Right cardiac atrium (tissue), 5 donors: Measurements from ENCODE around the gene NKAPD1. TPM values are rescaled to one million over a fixed set of nuclear protein-coding genes. Genes with fewer than 3 reads are reported as not detected.
"Not testable (repeated sequence)": the region's sequence is repeated elsewhere in the genome, so short reads cannot be mapped to it uniquely, and the experiment has no call there.

Experiments used
- ATAC-seq, 2 donors: fragments of 200-7000 bp; cut with Tn5 transposase; one replicate each; pipeline versions ENCODE4 v1.8.0 to v1.9.1; 2020; ENCODE audit warnings: moderate library complexity in 2 of 2, mild to moderate bottlenecking in 1 of 2
- DNase-seq, 3 donors: peaks; one replicate each; pipeline ENCODE4 v3.0.0-alpha.2; 2020
- H3K27ac ChIP-seq: one replicate; pipeline ENCODE4 v1.5.1; 2013; ENCODE audit warnings: mild to moderate bottlenecking, low read length, control low read depth, moderate library complexity
- H3K27me3 ChIP-seq: one replicate; pipeline ENCODE4 v1.6.1; 2013; ENCODE audit not compliant: control insufficient read depth, insufficient read depth
- H3K4me1 ChIP-seq: one replicate; pipeline ENCODE4 v1.6.1; 2013; ENCODE audit warnings: low read length; ENCODE audit not compliant: control insufficient read depth, insufficient read depth
- H3K4me3 ChIP-seq: one replicate; pipeline ENCODE4 v1.5.1; 2013; ENCODE audit warnings: low read length, control low read depth
- H3K9me3 ChIP-seq: one replicate; pipeline ENCODE4 v1.6.1; 2013; ENCODE audit warnings: low read length; ENCODE audit not compliant: control insufficient read depth
- WGBS: extraction: QIAGEN DNeasy Blood & Tissue Kit; methylation state at CpG from one replicate; pipeline ENCODE4 v1.1.7; 2013; 5-methylcytosine and 5-hydroxymethylcytosine counted together
- intact Hi-C, 4 donors: fragments of 100-400 bp; cut with DNase I; formaldehyde crosslinking; loops; one replicate each; pipeline versions ENCODE4 v1.11.0 to v1.14.0; 2022 to 2023
- polyA plus RNA-seq: library from polyadenylated mRNA; stranded (reverse); fragments of 200-250 nt; gene quantifications from one replicate; pipeline ENCODE4 v1.2.3, GENCODE V29; 2013
- total RNA-seq, 4 donors: library from RNA; stranded (reverse); fragmentation: NEBNext Ultra II Directional; extraction: Animal tissue kit (Norgen Biotek cat#: 25700); gene quantifications; one replicate each; pipeline ENCODE4 v1.2.1, GENCODE V29; 2021
- donor health status: healthy with polysubstance abuse.
- donor health status: DM: no; HTN: yes; CAD: no.
- donor health status: DM: no; HTN: no; CAD: no.
- donor health status: DM: no; HTN: yes; CAD: no; lungs with severe emphysema.
- donor health status: DM: yes; HTN: yes; CAD: no.

NKAPD1 gene
- total and polyA plus RNA-seq, 5 donors = 5.0 to 9.8 (median 8.3) TPM

- intact Hi-C loops = no loop called here
Observed at GRCh38 chr11:112086422-112087191, 12.5 kb downstream of the NKAPD1 start, which contains the start of the genes SDHD and TIMM8B. Gene SDHD (plus strand): TSS chr11:112086873. CDS start chr11:112086908, 35 bp downstream. Gene TIMM8B (minus strand): TSS chr11:112086756. CDS start chr11:112086723, 33 bp downstream.

GRCh38 chr11:112087212-112087611, 13.1 kb downstream of the NKAPD1 start:
- H3K4me1 ChIP-seq = peaks cover 2% of the 10 kb centered on the region
- H3K4me3 ChIP-seq = peak overlapping the region; percentile 97
- 16% methylated on average over 10 of the region's 10 CpGs for WGBS
- peak; percentile 12 to 15 for ATAC-seq
- H3K9me3 ChIP-seq = no peaks in the 10 kb centered on the region
- intact Hi-C loops = no loop called here
- no peaks in the 10 kb centered on the region for H3K27me3 ChIP-seq
- peak overlapping the region; percentile 89 for H3K27ac ChIP-seq
- DNase-seq = no peak

More at GRCh38 chr11:112086422-112087191, 12.5 kb downstream of the NKAPD1 start, which contains the start of the genes SDHD and TIMM8B:
- Histone ChIP-seq H3K4me3 (peak within 1 kb of the TSS; percentile 97), H3K4me1 (peaks cover 2% of the 10 kb centered on the region), H3K27ac (peak within 1 kb of the TSS; percentile 89), H3K27me3 (no peaks in the 10 kb centered on the region), H3K9me3 (no peaks in the 10 kb centered on the region)
- WGBS = under 1% methylated on average over 45 of the region's 45 CpGs
- ATAC-seq = peak; percentile 96 to 98
- DNase-seq = peak; percentile 94 to 98 (median 96)

GRCh38 chr11:112095302-112095701, 21.2 kb downstream of the NKAPD1 start:
- H3K4me3 ChIP-seq, DNase-seq, H3K9me3 ChIP-seq, H3K27me3 ChIP-seq, H3K4me1 ChIP-seq, H3K27ac ChIP-seq, intact Hi-C loops, ATAC-seq: not testable (repeated sequence)
- WGBS = 97% methylated on average over 2 of the region's 2 CpGs

GRCh38 chr11:112096194-112096593, 22.1 kb downstream of the NKAPD1 start:
- ATAC-seq = no peak
- no peak overlapping the region for H3K27ac ChIP-seq
- no peaks in the 10 kb centered on the region for H3K4me1 ChIP-seq
- DNase-seq = no peak
- intact Hi-C loops = no loop called here
- H3K9me3 ChIP-seq = no peaks in the 10 kb centered on the region
- H3K27me3 ChIP-seq = no peaks in the 10 kb centered on the region
- no peak overlapping the region for H3K4me3 ChIP-seq

- WGBS = 89% methylated on average over 11 of the region's 11 CpGs
- Histone ChIP-seq H3K27me3 (no peaks in the 10 kb centered on the region), H3K4me3 (no peak overlapping the region), H3K27ac (no peak overlapping the region), H3K9me3 (no peaks in the 10 kb centered on the region), H3K4me1 (no peaks in the 10 kb centered on the region)
- no peak for ATAC-seq
- intact Hi-C loops = no loop called here
- no peak for DNase-seq
Observed at GRCh38 chr11:112097734-112098528, 23.8 kb downstream of the NKAPD1 start.

- intact Hi-C loops = no loop called here
- no peak for ATAC-seq
- H3K27ac ChIP-seq = no peak overlapping the region
- H3K4me1 ChIP-seq = no peaks in the 10 kb centered on the region
- no peak overlapping the region for H3K4me3 ChIP-seq
- no peak for DNase-seq
- no peaks in the 10 kb centered on the region for H3K9me3 ChIP-seq
- no peaks in the 10 kb centered on the region for H3K27me3 ChIP-seq
- WGBS = 41% methylated on average over 2 of the region's 2 CpGs
Observed at GRCh38 chr11:112100462-112100861, 26.4 kb downstream of the NKAPD1 start.

GRCh38 chr11:112103446-112103845, 29.3 kb downstream of the NKAPD1 start:
- intact Hi-C loops = no loop called here
- DNase-seq = no peak
- 89% methylated on average over 6 of the region's 6 CpGs for WGBS
- H3K27ac ChIP-seq = no peak overlapping the region
- no peaks in the 10 kb centered on the region for H3K27me3 ChIP-seq
- no peak for ATAC-seq
- no peak overlapping the region for H3K4me3 ChIP-seq
- H3K9me3 ChIP-seq = no peaks in the 10 kb centered on the region
- no peaks in the 10 kb centered on the region for H3K4me1 ChIP-seq

- H3K4me3 ChIP-seq = no peak overlapping the region
- intact Hi-C loops = no loop called here
- H3K27ac ChIP-seq = no peak overlapping the region
- ATAC-seq (no peak), DNase-seq (no peak)
- no peaks in the 10 kb centered on the region for H3K27me3 ChIP-seq
- H3K4me1 ChIP-seq = no peaks in the 10 kb centered on the region
- 95% methylated on average over 8 of the region's 8 CpGs for WGBS
- no peaks in the 10 kb centered on the region for H3K9me3 ChIP-seq
Observed at GRCh38 chr11:112106070-112106469, 32.0 kb downstream of the NKAPD1 start.

- 60% methylated on average over 6 of the region's 6 CpGs for WGBS
- ATAC-seq = peak; percentile 60 to 79
- intact Hi-C loops = loop anchor here in 3 of 4 donors (5.0 to 10.0 kb wide), 2 partner anchors 61 to 64 kb away; partner anchors contain the start of gene BCO2 (in 3 of the 3)
- Histone ChIP-seq H3K4me3 (no peak overlapping the region), H3K4me1 (peaks cover 1% of the 10 kb centered on the region), H3K9me3 (no peaks in the 10 kb centered on the region), H3K27me3 (no peaks in the 10 kb centered on the region), H3K27ac (no peak overlapping the region)
- no peak for DNase-seq
Observed at GRCh38 chr11:112113539-112114457, 39.7 kb downstream of the NKAPD1 start.

GRCh38 chr11:112114460-112114859, 40.4 kb downstream of the NKAPD1 start:
- H3K4me3 ChIP-seq = no peak overlapping the region
- H3K9me3 ChIP-seq = no peaks in the 10 kb centered on the region
- intact Hi-C loops = loop anchor here in 3 of 4 donors (5.0 to 10.0 kb wide), 2 partner anchors 60 to 63 kb away; partner anchors contain the start of gene BCO2 (in 3 of the 3)
- ATAC-seq (no peak), DNase-seq (no peak)
- 86% methylated on average over 2 of the region's 2 CpGs for WGBS
- no peaks in the 10 kb centered on the region for H3K27me3 ChIP-seq
- peaks cover 1% of the 10 kb centered on the region for H3K4me1 ChIP-seq
- no peak overlapping the region for H3K27ac ChIP-seq
